GM20431 (cell line): ENCODE data around the gene ATP10A.

ENCODE experiments used
- in situ Hi-C: fragments of 300-500 bp; cut with MseI, MboI; formaldehyde crosslinking; loops from one replicate; pipeline ENCODE4 v1.15.0; 2020; ENCODE audit warnings: low sequenced_read_pairs; ENCODE audit not compliant: unreplicated experiment

The ATP10A gene

DNA sequence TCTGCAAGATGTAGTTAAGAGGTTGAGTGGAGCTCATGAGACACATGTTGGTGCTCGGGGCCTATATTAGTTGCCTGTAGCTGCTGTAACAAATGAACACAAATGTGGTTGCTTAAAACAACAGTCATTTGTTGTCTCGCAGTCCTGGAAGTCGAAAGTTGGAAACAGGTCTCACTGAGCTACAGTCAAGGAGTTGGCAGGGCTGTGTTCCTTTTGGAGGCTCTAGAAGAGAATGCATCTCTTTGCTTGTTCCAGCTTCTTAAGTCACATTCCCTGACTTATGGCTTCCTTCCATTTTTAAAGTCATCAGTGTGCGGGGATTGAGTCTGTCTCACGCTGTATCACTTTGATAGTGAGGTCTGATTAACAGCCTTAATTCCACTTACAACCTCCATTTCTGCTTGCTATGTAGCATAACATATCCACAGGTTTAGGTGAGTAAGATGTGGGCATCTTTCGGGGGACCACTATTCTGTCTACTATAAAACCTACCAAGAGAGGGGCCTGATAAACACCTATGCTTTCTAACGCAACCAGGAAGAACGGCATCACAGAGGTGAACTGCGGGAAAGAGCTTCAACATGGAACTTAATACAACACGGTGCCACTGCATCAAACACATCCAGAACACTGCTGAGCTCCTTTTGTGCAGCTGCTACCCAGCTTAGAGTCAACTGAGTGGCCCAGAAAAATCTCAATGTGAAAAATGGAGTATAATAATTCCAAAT, 119.4 kb downstream of the ATP10A start:
- in situ Hi-C loops, result no loop called here

DNA sequence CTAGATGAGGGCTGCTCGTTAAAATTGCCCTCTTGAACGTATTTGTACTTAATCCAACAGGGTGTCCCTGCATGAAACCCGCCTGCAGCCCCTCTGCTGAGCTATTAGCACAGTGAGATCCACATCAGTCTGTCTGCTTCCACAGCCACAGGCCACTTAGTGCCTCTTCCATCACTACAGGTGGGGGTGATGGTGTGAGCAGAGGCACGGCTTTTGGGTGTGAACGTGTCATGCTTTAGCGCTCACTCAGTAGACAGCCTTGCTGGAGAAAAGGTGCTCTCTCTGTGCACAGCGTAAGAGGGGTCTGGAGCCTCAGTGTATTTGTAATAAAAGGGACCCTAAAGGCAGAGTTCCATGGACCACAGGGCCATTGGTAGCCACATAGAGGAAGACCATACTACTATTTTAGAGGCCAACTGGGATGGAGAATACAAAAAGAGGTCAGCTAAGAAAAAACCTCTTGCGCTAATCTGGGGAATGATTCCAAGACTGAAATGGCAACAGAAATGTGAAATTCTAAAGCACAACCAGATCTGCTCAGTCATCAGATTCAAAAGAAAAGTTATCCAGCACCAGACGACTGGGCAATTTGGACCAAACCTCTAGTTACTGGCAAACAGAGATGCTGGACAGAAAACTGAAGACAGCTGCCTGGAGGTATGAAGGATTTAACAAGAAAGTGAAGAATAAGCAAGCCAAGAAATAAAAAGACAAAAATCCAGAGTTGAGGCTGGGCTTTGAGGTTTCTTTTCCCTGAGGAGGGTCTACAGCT, 120.2 kb downstream of the ATP10A start:
- in situ Hi-C loops, result no loop called here

DNA sequence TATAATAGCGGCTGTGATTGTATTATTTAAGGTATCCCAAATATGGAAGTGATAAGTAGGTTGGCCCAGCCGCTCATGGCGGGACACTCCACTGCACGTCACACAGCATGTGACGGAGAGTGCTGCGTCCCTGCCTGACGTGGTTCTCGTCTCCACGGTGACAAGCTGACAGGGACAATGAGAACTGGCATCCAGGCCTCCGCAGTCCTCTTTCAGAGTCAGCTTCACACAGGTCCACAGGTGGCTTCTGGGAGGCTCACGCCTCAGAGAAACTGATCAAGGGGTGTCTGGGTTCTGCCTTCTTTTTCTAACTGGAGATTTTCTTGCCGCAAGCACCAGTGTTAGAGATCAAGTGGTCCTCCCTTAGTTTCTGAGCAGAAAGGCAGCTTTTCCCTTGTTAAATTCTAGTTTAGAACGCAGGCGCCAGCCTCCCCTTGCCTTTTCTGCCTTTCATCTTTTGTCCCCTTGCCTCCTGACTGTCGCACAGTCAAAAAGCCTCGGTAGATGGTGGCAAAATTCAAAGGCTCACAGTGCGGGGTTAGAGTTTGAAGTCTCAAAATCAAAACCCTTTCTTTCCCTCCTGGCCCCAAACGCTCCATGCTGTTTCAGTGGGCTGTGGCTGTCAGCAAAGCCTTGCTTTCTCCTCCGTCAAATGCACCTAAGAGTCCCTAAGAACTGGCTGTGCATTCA, 120.9 kb downstream of the ATP10A start:
- in situ Hi-C loops, result no loop called here

DNA sequence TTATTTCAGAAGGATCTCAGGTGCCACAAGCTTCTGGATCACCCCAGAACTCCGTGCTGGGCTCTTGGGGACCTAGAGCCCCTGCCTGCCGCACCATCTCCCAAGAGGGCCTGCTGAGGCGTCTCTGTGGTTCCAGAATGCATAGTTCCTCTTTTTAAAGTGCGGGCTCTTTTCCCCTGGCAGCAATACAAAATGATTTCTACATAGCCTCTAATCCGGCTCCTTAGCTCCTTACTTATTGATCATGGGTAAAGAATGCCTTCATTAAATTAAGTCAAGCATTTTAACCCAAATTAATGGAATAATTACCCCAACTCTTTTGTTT, 121.9 kb downstream of the ATP10A start:
- in situ Hi-C loops, result no loop called here

DNA sequence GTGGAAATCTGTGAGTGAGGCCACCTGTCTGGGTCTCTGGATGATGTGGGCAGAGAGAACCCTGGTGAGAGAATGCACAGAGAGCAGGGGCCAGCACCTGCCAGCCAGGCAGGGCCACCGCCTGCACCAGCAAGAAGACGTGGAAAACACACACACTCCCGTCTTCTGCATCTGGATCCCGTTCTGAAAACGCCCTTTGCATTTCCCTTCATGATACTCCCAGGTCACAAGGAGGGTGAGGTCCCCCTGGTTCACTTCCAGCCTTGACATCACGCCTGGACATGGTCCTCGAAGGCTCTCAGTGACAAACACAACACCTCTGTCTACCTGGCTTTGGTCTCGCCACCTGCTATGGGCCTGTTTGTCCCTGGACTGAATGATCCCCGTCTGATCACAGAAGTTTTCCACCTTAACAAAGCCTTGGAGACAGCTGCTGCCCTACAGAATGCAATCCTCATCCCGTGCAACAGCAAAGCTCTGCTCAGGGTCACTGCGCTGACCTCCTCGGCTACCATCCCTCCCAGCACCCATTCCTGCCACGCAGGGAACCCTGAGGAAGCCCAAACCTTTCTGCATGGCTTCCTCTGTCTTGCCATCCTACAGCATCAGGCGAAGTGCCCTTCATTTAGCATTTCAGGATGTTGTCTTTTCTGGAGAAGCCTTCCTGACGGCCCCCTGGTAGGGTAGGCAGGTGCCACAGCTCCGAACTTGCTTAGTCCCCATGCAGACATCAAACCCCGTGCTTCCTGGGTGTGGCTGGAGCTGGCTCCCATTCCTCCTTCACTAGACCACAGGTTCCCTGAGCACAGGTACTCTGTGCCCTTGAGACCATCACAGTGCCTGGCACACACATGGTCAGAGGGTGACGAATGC, 122.5 kb downstream of the ATP10A start:
- in situ Hi-C loops, result no loop called here

DNA sequence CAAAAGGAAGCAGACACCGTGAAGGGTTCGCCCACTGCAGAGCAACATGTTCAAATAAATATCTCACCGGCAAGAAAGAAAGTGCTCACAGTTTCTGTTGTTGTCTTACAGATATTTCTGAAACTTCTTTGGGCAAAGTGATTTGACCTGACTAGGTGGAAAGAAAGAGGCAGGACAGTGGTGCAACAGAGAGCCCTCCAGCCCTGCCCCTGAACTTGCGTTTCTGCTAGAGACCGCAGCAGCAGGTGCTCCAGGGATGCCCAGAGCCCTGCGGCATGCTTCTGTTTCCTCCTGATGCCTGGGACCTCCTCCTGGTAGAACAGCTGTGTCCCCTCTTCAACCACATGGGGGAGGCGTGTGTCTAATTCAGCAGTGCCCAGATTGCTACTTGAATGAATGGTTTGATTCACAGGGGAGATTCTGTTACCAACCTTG, 123.4 kb downstream of the ATP10A start:
- in situ Hi-C loops, result no loop called here

DNA sequence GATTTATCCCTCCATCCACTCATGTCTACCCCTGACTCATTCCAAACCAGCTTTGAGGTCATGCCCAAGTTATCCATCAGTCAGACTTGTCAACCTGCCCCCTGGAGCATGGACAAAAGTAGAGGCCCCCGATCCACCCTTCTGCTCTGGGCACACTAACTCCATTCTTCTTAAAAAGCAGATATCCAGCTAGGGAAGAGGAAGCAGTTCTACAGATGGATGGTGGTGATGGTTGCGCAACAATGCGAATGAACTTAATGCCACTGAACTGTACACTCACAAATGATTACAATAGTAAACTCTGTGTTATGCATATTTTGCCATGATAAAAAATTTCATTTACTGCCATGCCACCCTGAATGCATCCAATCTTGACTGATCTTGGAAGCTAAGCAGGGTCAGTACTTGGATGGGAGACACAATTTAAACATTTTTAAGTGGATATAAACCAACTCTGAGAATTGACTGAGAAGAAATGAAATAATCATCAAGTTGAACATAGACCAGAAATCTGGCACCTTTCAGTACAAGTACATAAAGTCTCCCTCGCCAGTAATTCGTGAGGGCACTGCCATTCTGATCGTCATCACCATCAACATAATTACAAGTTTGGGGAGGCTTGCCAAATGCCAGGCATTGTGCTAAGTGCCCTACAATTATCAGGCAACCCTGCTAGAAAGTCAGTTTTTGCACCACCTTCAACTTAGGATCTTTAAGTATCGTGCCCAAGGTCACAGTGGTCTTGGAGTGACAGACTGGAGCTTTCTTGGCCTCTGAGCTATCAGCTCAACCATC, 124.8 kb downstream of the ATP10A start:
- in situ Hi-C loops, result no loop called here

DNA sequence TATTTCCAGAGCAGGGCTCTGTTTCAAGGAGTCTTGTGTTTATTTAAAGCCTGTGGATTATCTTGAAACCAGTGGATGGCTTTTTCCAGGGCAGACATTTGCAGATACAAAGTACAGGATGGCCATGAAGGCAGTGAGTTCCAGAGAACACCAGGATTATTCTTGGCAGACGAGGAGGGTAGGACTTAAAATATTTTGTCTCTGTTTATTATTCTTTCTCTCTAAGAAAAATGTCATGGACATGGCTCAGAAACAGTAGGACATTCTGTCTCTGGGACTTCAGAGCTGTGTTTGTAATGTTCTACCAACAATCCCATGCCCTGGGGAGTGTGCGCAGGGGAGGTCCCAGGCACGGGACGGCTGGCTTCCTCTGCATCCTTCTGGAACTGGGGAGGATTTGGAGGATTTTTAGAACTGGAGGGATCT, 125.9 kb downstream of the ATP10A start:
- in situ Hi-C loops, result no loop called here

DNA sequence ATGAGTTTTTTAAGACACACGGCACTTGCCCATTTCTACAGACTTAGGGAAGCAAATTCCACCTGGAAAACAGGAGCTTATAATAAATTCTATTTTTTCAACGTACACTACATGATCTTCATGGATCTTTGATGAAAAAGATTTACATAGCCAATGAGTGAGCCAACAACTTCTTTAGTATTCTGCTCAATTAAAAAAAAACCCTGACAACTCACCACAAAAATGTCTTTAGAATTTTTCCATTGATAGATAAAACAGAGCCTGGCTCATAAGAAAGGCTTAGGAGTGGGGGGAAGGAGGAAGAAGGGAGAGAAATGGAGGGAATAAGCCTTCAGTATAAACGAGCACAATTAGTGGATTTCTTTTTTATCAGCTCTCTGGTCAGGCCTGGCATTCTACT, 126.7 kb downstream of the ATP10A start:
- in situ Hi-C loops, result no loop called here

DNA sequence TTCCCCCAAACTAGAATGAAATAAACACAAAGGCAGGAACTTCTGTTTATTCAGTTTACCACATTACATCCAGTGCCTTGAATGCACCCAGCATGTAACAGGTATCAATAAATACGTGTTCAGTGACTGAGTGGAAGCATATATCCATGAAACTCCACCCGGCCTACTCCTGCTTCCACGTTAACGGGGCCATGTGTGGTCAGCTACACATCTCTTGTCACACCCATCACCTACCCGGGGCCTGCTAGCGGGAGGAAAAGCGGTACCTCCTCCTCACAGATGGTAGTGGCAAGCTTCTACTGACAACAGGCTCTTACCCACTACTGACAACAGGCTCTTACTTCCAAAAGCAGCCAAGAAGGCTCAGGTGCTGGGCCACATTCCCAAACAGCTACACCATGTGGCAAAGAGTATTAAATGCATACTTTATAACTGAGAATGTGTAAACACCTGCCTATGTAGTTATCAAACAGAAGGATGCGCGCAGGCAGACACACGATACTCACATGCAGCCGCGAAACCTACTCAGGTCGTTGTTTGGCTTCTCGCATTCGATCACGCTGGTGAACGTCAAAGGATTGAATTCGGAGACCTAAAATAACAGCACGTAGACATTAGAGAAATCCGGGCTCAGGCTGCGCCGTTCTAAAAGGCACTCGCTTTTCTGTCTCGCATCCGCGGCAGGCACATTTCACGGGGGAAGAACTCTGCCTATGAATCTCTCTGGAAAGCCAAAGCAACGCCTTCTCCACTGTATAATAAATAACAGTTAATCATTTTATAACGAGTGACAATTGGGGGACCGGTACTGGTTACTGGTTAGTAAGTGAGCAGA, 127.4 kb downstream of the ATP10A start:
- in situ Hi-C loops, result no loop called here

DNA sequence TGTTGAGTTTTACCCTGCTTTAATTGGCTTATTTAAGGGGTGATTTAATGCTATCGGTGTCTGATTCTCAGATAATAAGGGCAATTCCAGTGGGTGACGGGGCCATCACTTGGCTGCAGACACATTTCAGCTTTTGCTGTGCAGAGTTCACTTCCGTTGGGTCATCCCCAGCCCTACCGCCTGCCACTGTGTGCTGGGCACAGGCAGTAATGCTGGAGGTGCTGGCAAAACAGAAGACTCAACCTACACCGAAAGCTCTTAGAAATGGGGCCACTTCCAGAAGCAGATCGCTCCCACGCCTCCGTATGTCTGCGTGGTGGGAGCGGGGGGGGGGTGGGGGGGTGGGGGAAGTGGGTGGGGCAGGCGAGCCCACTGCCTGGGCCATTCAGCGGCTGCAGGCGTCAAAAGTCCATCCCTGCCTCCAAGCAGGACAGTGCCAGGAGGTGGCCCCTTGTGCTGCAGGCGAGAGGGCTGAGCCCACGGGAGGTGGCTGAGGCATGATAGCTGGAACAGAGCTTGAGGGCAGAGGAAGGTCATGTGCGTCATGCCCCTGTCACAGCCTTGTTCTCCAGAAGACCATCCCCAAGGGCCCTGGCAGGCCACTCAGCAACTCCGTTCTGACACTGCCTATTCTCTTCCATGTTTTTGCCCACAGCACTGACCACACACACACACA, 128.3 kb downstream of the ATP10A start:
- in situ Hi-C loops, result no loop called here

DNA sequence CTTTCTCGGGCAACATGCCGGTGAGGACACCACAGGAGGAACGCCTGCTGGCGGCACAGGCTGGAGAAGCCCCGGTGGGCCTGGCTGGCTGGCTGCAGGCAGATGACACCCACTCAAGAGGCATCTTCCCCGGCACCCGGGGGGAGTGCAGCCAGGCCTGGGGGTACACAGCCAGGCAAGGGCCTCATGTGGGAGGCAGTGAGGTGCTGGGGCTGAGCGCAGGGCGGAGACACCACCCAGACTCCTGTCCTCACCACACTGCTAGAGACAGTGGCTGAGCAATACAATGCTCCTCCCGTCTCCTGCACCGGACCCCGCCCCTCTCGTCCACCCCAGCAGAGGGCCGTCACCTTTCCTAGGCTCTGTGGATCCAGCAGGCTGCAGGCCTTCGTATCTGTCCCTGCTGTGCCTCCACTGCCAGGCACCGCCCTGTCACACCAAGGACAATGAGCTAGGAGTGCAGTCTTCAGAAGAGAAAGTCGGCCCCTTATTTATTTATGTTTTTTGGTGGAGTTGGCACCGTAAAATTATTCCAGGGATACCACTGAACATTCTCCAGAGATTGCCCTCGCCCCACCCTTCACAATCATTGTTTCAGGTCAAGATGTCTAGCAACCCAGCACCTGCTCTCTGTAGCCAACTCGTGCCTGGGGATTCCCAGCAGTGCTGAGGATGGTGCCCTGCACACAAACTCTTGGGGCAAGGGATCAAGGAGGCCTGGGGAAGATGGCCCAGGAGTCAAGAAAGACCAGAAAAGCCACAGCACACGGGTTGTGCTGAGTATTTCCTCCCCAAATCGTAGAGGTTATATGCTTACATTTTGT, 129.1 kb downstream of the ATP10A start:
- in situ Hi-C loops, result no loop called here

DNA sequence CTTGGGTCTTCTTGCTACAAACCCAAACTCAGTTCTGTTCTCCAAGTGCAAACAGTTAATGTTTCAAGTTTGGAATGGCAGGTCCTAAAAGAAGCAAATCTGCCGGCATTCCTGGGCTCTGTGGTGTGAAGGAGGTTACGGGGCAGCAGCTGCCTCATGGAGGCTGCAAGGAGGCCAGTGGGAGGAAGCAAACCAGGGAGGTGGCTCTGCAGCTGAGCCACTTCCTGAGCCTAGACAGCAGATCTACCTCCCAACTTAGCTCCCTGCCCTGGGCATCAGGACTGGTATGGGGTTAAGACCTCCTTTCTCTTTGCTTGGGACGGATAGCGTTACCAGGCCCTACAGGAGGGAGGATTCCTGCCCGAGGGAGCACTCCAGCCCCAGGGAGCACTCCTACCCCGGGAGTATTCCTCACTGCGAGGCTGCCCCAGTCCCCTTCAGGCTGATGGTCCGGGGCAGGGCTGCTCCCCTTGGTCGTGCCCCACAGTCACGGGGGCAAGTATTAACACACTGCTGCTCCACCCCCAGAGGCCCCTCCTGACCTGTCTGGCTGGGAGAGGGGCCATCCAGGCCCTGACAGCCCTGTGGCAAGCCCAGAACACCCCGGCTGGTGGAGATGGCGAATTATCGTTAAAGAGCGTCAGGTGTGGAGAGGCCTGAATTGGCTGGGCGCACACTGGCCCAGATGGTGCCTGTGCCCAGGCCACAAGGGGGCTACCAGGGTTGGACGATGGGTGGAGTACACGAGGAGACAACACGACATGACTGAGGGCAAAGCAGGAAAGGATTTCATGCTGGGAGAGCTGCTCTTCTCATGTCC, 129.9 kb downstream of the ATP10A start:
- in situ Hi-C loops, result no loop called here

DNA sequence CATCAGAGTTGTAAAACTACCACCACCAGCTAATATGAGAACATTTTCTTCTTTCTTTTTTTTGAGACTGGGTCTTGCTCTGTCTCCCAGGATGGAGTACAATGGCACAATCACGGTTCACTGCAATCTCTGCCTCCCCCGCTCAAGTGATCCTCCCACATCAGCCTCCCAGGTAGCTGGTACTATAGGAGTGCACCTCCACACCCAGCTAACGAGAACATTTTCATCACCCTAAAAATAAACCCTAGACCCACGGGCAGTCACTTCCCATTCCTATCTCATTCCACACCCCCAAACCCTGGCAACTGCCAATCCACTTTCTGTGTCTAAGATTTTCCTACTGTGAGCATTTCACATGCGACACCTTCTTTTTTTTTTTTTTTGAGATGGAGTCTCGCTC, 130.9 kb downstream of the ATP10A start:
- in situ Hi-C loops, result no loop called here

DNA sequence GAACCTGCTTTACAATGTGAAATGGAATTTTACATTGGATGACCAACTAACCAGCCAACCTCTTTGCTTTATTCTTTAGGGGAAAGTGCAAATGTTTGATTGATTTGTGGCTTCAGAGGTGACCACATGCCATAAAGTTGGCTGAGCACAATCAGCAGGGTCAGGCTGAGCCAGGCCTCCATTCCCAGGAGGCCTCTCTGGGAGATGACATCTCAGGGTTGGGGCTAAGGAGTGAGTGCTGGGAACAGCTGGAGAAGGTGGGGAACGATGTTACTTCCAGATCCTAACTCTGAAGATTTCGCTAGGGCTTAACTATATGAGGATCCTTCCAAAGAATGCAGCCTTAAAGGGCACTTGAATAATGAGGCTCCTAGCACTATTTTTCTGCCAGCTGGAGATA, 131.7 kb downstream of the ATP10A start:
- in situ Hi-C loops, result no loop called here

DNA sequence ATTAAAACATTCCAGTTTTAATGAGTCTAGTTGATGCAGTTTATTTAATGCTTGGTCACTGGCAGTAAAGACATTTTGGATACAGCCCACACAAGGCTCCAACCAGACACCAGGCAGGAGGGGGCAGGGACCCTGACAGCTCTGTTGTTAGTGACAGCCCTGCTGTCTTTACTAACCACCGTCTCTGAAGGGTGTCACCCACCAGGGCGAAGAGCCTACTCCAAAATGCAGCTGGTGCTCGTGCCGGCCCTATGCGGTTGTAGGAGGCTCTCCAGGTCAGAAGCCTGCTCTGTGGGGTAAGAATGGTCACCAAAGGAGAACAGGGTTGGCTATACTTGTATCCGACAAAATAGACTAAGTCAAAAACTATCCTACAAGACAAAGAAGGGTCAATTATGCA, 132.2 kb downstream of the ATP10A start:
- in situ Hi-C loops, result no loop called here
